Measurements from ENCODE around the gene CACNA1S. TPM values are rescaled to one million over a fixed set of nuclear protein-coding genes. Genes with fewer than 3 reads are reported as not detected.
A peak's percentile ranks its signal among the peaks of the same experiment; 100 is the strongest.

Gene CACNA1S
- total and polyA plus RNA-seq, 7 donors, result 0.01 TPM; not detected in 6

DNA sequence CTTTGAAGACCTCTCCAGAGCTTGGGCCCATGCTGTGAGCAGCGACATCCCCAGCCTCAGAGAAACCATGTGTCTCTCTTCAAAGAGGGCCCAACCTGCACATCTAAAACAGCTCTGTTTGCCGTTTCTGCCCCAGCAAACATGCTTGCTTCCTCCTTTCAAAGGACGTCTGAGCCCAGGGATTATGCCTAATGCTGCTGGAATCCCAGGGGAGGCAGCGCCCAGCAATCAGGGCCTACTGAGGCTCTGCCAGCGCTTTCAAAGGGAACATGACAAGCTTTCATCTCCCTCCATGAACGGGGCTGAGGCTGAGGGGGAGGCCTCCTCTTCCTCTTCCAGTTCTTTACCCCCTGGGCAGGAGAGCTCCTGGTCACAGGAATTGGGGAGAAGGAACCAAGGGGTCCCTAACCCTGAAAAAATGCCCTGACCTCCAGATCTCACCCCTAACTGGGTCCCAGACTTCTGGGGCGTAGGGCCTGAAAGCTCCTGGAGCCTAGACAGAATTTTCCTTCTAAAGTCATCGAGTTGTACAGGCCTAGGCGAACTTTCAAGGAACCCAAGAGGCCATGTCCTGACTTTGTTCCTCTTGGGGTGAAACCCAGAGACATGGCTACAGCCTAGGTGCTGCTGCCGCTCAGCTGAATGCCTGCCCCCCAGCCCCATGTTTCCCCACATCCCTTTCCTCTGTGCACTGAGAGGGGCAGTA is 28.2 kb upstream of the CACNA1S start:
- H3K9me3 ChIP-seq, result no peaks in the 10 kb centered on the region
- peaks cover 19 to 71% (median 47%) of the 10 kb centered on the region in 4 donors for H3K36me3 ChIP-seq
- TF ChIP-seq EP300 (IDR thresholded peaks at IDR 0.05), result no peak
- TF ChIP-seq POLR2A (IDR thresholded peaks at IDR 0.05), result no peak
- TF ChIP-seq, protein P1, sequence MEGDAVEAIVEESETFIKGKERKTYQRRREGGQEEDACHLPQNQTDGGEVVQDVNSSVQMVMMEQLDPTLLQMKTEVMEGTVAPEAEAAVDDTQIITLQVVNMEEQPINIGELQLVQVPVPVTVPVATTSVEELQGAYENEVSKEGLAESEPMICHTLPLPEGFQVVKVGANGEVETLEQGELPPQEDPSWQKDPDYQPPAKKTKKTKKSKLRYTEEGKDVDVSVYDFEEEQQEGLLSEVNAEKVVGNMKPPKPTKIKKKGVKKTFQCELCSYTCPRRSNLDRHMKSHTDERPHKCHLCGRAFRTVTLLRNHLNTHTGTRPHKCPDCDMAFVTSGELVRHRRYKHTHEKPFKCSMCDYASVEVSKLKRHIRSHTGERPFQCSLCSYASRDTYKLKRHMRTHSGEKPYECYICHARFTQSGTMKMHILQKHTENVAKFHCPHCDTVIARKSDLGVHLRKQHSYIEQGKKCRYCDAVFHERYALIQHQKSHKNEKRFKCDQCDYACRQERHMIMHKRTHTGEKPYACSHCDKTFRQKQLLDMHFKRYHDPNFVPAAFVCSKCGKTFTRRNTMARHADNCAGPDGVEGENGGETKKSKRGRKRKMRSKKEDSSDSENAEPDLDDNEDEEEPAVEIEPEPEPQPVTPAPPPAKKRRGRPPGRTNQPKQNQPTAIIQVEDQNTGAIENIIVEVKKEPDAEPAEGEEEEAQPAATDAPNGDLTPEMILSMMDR (IDR thresholded peaks at IDR 0.05), result no peak
- TF ChIP-seq POLR2AphosphoS5 (IDR thresholded peaks at IDR 0.05), result no peak
- H3K27me3 ChIP-seq, result no peaks in the 10 kb centered on the region
- intact Hi-C loops (cut with DNase I), result no loop called here
- H3K4me1 ChIP-seq, result peaks cover 0 to 25% (median 19%) of the 10 kb centered on the region in 4 donors
- no peak overlapping the region for H3K4me3 ChIP-seq
- DNase-seq, result no peak
- no peak overlapping the region for H3K27ac ChIP-seq
- WGBS, 2 donors, result 82 to 88% methylated on average over 10 of the region's 10 CpGs

DNA sequence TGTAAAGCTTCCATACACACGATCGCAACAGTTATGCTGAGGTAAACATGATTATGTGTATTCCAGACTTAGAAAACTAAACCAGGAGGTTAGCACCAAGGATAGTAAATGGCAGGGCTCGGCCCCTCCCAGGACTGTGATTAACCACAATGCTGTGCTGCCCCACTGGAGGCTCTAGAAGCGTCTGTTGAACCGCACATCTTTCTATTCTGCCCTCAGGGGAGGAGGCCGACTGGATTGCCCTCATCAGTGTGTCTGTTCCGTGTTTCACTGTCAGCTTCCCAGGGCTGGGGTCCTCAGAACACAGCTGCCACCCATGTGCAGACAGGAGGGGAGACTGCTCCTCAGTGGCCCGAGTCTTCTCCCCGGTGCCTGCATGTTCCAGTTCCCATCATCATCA is 27.5 kb upstream of the CACNA1S start:
- intact Hi-C loops (cut with DNase I), result loop anchor here (10.0 kb wide), 1 partner anchor 85 kb away; no protein-coding TSS in a partner anchor
- Histone ChIP-seq H3K27ac (no peak overlapping the region), H3K27me3 (no peaks in the 10 kb centered on the region), H3K9me3 (no peaks in the 10 kb centered on the region), H3K4me1 (peaks cover 0 to 25% (median 19%) of the 10 kb centered on the region in 4 donors), H3K36me3 (peaks cover 22 to 71% (median 45%) of the 10 kb centered on the region in 4 donors), H3K4me3 (no peak overlapping the region)
- WGBS, 2 donors, result 88 to 95% methylated on average over 9 of the region's 9 CpGs
- DNase-seq, result no peak
- TF ChIP-seq POLR2AphosphoS5 (IDR thresholded peaks at IDR 0.05) (no peak), POLR2A (IDR thresholded peaks at IDR 0.05) (no peak), EP300 (IDR thresholded peaks at IDR 0.05) (no peak)
- TF ChIP-seq, protein P1 (IDR thresholded peaks at IDR 0.05), result no peak

DNA sequence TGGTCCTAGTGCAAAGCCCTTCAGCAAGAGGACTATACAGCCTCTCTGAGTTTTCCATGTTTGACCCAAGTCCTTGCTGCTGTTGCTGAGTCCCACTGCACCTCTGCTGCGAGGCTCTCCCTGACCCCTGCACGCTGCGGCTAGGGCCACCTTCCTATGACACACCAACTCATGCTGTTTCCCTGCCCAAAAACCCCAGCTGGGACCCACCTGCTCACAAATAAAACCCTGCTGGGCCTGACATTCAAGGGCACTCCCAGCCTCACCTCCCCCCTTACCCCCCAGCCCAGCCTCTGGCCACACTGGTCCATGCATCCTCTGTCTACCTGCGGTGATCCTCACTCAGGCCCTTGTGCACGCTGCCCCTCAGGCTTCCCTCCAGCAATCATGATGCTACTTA is 27.1 kb upstream of the CACNA1S start:
- H3K27ac ChIP-seq, result no peak overlapping the region
- intact Hi-C loops (cut with DNase I), result loop anchor here (10.0 kb wide), 1 partner anchor 85 kb away; no protein-coding TSS in a partner anchor
- peaks cover 18 to 71% (median 44%) of the 10 kb centered on the region in 4 donors for H3K36me3 ChIP-seq
- H3K4me1 ChIP-seq, result peaks cover 0 to 25% (median 19%) of the 10 kb centered on the region in 4 donors
- TF ChIP-seq POLR2A (IDR thresholded peaks at IDR 0.05), result no peak
- TF ChIP-seq EP300 (IDR thresholded peaks at IDR 0.05), result no peak
- no peak for TF ChIP-seq POLR2AphosphoS5 (IDR thresholded peaks at IDR 0.05)
- TF ChIP-seq, protein P1 (IDR thresholded peaks at IDR 0.05), result no peak
- H3K27me3 ChIP-seq, result no peaks in the 10 kb centered on the region
- H3K4me3 ChIP-seq, result no peak overlapping the region
- no peaks in the 10 kb centered on the region for H3K9me3 ChIP-seq
- 96 to 97% methylated on average over 5 of the region's 5 CpGs for WGBS, 2 donors
- no peak for DNase-seq

DNA sequence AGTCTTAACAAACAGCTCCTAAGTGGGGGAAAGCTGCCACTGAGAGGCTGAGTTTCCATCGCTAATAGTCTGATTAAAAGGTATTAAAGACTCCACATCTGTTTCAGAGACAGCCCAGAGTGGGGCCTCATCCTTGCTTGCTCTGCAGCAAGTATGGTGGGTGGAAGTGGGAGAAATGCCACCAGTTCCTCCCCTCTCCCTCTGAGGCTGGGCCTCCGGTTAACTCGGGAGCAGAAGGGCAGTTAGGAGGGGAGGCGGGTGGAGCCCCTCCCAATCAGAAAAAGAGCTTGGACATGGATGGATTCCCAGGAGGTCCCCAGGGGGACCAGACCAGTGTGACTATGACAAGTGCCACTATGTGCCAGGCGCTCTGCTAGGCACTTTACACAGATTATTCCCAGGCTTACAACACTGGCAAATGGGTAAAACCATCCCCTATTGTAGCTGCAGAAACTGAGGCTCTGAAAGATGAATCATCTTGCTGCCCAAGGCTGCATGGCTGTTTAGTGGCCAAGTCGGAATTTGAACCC is 26.1 kb upstream of the CACNA1S start:
- intact Hi-C loops (cut with DNase I), result loop anchor here (10.0 kb wide), 1 partner anchor 86 kb away; no protein-coding TSS in a partner anchor
- WGBS, 2 donors, result 87 to 89% methylated on average over 6 of the region's 6 CpGs
- H3K9me3 ChIP-seq, result no peaks in the 10 kb centered on the region
- DNase-seq, result no peak
- no peaks in the 10 kb centered on the region for H3K27me3 ChIP-seq
- peaks cover 10 to 69% (median 38%) of the 10 kb centered on the region in 4 donors for H3K36me3 ChIP-seq
- H3K4me1 ChIP-seq, result peaks cover 0 to 25% (median 19%) of the 10 kb centered on the region in 4 donors
- H3K27ac ChIP-seq, result peak overlapping the region; percentile 64 to 79 (median 76)
- TF ChIP-seq POLR2A (IDR thresholded peaks at IDR 0.05) (no peak), POLR2AphosphoS5 (IDR thresholded peaks at IDR 0.05) (no peak), EP300 (IDR thresholded peaks at IDR 0.05) (no peak)
- TF ChIP-seq, protein P1 (IDR thresholded peaks at IDR 0.05), result no peak
- H3K4me3 ChIP-seq, result no peak overlapping the region

Data from sigmoid colon (tissue), 7 donors.